ENCODE measurements around the gene DENND1A.

GRCh38 chr9:123453831-123454321 lies 476.1 kb downstream of the DENND1A start:
- no peak for TF ChIP-seq CTCF (IDR thresholded peaks at IDR 0.05)
- TF ChIP-seq POLR2A (IDR thresholded peaks at IDR 0.05), result no peak

All from adrenal gland (tissue), 5 donors.